Activated CD8-positive, alpha-beta memory T cell treated with anti-CD3 and anti-CD28 coated beads, Interleukin-2, amount 50 U/mL, for 48 hours (primary cell): ENCODE data around the gene ARHGEF37.
"Not testable (repeated sequence)": the region's sequence is repeated elsewhere in the genome, so short reads cannot be mapped to it uniquely, and the experiment has no call there.

Experiments
- DNase-seq: peaks from one replicate; pipeline ENCODE4 v3.0.0-alpha.2; 2020

ARHGEF37 gene

DNA sequence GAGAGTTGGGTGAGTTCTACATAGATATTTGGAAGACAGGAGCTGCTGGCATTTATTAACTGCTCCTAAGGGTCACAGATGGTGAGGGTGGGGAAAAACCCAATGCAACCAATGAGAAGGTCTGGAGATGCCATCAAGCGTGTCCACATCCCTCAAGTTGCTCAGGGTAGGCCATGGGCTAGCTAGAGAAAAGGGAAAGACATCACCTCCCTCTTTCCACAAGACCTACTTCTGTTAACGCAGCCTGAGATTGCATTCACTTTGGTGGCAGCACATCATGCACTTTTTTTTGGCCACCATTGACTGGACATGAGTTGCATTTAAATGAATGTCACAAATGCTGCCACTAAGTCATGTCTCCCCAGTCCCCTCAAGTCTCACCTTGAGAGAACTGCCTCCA is 71.4 kb downstream of the ARHGEF37 start:
- DNase-seq = peak; percentile 17

DNA sequence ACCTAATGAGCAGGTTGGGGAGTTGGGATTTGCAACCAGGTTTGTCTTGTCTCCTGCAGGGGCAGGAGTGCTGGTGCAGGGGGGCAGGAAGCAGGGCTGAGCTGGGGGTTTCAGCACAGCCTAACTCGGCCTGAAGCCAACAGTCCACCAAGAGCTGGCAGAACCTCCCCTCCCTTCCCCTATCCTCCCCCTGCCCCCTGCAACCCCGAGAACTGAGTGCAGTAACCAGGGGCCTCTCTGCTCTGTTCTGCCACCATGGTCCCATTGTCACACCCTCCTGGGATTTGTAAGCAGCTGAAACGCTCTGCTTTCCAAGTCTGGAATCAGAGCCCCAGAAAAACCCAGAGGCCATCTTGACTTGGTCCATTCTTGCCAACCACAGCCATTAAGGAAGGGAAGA is 72.9 kb downstream of the ARHGEF37 start:
- DNase-seq = peak; percentile 32

DNA sequence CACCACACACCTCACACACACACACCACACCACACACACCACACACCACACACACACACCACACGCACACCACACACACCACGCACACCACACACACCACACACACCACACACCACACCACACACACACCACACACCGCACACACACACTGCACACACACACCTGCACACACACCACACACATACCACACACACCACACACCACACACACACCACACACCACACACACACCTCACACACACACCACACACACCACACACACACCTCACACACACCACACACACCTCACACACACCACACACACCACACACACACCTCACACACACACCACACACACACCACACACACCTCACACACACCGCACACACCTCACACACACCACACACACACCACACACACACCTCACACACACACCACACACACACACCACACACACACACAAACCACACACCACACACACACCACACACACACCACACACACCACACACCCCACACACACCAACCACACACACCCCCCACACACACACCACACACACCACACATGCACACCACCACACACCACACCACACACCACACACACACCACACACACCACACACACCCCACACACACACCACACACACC is 73.7 kb downstream of the ARHGEF37 start:
- peak; percentile 10 for DNase-seq

- DNase-seq = peak; percentile 64
Observed at GRCh38 chr5:149656576-149657182, 75.4 kb downstream of the ARHGEF37 start.

DNA sequence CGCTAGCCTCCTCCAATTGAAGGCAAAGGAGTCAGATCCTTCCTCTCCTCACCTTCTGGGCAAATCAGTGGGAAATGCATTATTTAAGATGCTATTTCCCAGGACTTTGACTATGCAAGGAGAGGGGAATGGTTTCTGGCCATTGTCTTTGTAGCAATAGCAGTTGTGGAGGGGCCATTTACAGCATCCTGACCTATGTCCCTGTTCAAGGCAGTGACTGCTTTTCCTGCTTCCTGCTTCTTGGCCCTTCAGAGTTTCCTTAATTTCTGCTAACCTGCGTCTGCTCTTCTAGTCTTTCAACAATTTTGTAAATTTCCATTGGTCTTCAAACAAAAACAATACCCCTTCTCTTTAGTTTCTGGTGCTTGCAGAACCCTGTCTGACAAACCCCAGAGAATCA is 76.0 kb downstream of the ARHGEF37 start:
- DNase-seq = no peak

- no peak for DNase-seq
Observed at GRCh38 chr5:149658299-149658698, 77.0 kb downstream of the ARHGEF37 start.

GRCh38 chr5:149664083-149664482 is 82.8 kb downstream of the ARHGEF37 start:
- DNase-seq = no peak

DNA sequence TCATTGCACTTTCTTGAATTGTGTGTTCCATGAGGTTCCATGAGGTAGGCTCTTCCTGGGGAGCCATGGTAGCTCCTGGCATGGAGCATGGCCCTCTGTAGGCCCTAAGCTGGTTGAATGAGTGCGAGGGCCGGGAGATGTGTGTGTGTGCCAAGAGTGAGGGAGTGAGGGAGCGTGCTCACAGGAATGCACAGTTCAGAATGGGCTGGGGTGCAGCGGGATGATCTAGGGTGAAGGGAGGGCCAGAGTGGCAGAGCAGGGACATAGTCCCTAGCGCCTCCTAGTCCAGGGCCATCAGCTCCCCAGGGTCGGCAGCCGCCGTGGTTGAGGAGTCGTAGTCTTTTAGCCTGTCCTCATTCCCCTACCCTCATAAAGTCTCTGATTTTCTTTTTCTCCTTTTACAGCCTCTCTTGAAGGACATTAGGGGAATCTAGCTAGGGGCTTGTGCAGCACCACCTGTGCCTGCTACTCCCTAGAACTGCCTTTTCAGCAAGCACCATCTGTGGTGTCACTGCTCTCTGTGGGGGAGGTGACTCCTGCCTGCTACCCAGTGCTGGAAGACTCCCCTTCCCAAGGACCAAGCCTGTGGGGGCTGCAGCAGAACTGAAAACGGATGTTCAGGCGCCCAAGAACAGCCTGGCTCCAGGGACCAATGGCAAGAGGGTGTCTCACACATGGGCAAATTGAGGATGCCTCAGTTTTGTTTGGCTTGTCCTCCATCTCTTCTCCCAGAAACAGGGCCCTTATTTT is 83.5 kb downstream of the ARHGEF37 start:
- peak; percentile 26 for DNase-seq

GRCh38 chr5:149665416-149666175 is 84.3 kb downstream of the ARHGEF37 start:
- peak; percentile 26 for DNase-seq

DNA sequence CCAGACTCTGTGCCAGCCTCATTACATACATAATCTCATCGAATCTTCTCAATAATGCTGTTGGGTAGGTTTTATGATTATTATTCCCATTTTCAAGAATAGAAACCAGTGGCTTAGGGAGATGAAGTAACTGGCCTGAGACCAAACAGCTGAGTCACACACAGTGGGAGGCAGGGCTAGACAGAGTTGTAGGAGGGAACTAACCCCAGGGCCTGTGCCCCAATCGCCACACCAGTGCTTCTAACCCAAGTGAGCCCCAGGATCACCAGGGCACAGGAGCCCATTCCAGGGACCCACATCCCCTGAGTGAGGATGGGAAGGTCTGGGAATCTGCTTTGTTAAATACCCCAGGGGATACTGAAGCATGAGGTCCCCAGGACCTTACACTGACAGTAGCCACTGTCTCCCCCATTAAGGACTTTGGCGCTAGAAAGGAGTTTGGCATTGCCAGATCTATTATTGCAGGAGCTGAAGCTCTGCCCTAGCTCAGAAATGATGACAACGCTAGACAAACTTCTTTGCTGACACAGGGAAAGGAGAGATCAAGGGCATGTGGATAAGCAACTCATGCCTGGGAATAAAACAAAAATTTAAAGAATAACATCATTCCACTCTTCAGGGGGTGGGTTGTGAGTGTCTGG is 85.0 kb downstream of the ARHGEF37 start:
- peak; percentile 26 for DNase-seq

- DNase-seq = peak; percentile 65
Observed at GRCh38 chr5:149667084-149667828, 86.0 kb downstream of the ARHGEF37 start.

DNA sequence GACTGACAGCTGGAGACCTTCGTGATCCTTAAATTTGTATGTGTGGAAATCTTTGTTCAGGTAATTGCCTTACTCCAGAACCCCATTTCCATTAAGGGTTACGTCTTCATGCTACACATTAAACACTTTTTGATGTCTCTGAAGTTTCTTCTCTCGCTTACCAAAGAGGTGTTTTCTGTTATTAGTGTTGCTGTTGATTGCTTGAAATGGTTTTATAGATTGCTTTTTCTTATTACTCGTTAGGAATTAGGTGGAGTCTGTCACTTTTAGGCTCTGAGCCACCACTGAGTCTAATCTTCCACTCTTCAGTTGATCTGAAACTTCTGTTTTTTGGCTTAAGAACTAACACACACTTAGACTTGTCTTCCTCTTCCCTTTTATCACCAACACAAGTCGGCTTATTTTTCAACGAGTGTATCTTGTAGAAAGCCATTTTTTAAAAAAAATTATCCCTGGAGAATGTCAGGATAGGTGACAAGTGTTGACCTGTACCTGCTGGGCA is 86.6 kb downstream of the ARHGEF37 start:
- DNase-seq = no peak

GRCh38 chr5:149669273-149669672 is 88.0 kb downstream of the ARHGEF37 start:
- not testable (repeated sequence) for DNase-seq

DNA sequence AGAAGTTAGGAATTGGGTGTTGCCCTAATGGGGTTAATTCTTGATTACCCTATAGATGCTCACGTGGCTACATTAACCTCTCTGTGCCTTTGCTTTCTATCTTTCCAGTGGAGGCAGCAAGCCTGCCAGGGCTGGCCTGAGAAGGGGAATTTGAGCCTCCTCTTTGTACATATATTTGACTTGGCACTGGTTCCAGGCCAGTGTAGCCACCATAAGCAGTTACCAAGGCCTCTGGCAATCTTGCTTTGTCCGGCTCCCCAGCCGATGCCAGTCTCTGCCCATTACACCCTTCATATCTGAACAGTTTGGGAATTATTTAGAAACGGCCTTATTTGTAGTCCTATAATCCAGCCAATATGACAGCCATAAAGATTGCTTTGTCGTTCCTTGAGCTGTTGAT is 90.2 kb downstream of the ARHGEF37 start:
- DNase-seq = peak; percentile 6

- DNase-seq = no peak
Observed at GRCh38 chr5:149672701-149673476, 91.6 kb downstream of the ARHGEF37 start.

- DNase-seq = peak; percentile 22
Observed at GRCh38 chr5:149674686-149675085, 93.4 kb downstream of the ARHGEF37 start.

DNA sequence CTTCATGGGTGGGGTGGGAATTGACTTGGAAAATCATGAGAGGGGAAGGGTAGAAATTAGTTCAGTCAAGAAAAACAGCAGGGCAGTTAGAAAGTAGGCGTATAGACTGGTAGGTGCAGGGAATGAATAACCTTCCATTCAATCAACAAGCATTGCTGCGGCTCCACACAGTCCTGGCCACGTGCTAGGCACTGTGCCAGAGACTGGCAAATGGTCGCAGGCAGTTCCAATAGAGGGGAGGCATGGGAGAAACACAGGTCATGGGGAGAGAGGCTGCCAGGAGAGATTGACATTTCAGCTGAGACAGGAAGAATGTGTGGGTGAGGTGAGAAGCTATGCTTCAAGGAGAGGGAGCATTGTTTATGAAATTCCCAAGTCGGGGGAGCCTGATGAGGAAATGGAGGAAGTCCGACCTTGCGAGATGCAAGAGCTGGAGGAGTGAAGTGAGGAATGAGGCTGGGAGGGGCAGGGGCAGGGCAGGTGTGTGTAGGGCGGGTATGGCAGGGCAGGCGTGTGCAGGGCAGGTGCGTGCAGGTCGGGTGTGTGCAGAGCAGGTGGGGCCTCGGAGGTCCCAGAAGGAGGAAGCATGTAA is 94.4 kb downstream of the ARHGEF37 start:
- peak; percentile 10 for DNase-seq

GRCh38 chr5:149677731-149678130 is 96.4 kb downstream of the ARHGEF37 start:
- no peak for DNase-seq

DNA sequence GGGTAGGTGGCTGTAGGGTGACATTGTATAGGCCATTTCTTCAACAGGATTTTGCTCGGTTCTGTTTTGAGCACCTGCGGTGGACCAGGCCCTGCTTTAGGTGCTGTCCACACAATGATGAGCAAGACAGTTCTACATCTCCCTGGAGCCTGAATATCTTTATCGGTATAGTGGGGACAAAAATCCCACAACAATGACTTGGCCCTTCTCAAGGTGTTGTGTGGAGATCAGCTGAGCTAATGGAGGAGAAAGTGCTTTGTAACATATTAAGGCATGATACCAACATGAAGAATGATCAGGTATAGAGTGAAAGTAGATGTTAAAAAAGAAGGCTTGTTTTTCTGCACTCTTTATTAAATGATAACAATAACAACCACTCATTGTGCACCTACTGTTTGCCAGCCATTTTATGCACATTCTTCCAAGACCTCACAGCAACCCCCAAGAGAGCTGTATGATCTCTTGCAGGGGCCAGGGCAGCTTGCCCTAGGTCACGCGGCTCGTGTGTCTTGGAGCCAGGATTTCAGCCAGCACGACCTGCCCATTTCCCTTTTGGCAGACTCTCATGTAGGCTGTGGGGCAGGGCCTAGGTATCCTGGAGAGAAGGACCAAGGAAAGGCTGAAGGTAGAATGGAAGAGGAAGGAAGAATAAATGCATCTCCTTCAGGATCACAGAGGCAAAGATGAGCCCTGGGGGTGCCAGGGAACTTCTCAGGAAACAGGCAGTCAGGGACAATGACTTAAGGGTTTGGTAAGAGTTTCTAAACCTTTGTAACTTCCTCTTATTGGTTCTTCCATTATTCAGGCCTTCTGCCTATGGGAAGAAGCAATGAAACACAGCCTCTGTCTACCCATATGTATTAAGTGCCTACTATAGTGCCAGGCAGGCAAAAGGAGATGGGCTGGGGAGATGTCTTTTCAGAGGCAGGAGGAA is 98.8 kb downstream of the ARHGEF37 start:
- DNase-seq = no peak
